HG02759 (cell line): ENCODE measurements around the gene NME7.
"Not testable (repeated sequence)": the region's sequence is repeated elsewhere in the genome, so short reads cannot be mapped to it uniquely, and the experiment has no call there.

ENCODE experiments used
- ATAC-seq: cut with Tn5 transposase; IDR thresholded peaks from one replicate; pipeline ENCODE4 v1.9.1; 2021; ENCODE audit warnings: mild to moderate bottlenecking, moderate library complexity; ENCODE audit not compliant: unreplicated experiment

The NME7 gene

DNA sequence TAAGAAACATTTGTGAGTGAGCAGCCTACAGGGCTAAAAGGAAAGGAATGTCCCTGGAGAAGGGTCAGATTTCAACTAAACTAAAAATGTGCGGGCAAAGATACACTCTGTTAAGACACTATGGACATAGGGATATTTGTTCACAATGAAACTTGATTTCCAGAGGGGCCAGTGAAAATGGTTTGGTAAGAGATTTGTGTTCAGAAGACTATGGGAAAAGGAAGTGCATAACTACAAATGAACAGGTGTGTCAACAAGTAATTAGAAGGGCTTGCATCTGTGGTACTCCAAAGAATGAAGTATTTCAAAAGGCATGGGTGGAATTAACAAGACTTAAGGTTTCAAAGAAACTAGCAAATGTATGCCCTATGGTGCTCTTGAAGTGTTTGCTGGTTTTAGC lies 60.4 kb downstream of the NME7 start:
- ATAC-seq, result no peak

GRCh38 chr1:169305948-169306347 lies 61.6 kb downstream of the NME7 start:
- ATAC-seq, result no peak

GRCh38 chr1:169305356-169305755 lies 62.2 kb downstream of the NME7 start:
- ATAC-seq, result no peak

- ATAC-seq, result no peak
Measured at GRCh38 chr1:169300854-169301253, 66.7 kb downstream of the NME7 start.

DNA sequence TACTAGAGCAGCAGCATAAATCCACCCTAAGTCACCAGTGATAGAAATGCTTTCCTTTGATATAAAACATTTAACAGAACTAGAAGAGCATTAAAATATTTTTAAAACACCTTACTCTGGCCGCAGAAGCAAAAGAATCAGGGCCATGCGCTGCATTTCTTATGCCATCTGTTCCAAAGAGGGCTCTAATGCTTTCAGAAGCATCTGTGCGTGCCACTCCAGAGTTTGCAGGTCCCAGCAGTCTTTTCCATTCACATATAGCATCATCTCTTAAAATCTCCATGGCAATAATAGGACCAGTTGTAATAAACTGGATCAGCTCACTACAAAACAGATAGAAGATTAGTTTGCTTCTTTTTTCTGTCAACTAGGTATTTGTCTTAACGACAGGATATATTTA lies 69.2 kb downstream of the NME7 start:
- ATAC-seq, result no peak

DNA sequence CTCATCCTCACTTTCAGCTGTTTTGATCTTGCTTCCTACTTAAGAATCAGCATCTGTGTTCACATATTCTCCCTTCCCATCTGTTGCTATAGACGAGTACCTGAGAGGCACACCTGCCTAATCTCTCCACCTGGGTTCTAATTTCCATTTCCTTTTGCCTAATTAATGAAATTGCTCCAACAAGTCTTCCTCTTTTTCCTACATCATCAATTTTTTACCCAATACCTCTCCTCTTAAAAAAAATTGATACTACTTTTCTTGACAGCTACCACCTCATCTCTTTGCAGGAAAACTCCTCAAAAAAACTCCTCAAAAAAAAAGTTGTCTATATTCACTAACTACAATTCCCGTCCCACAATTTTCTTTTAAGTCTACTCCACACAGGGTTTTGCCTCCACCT lies 71.8 kb downstream of the NME7 start:
- ATAC-seq, result no peak

DNA sequence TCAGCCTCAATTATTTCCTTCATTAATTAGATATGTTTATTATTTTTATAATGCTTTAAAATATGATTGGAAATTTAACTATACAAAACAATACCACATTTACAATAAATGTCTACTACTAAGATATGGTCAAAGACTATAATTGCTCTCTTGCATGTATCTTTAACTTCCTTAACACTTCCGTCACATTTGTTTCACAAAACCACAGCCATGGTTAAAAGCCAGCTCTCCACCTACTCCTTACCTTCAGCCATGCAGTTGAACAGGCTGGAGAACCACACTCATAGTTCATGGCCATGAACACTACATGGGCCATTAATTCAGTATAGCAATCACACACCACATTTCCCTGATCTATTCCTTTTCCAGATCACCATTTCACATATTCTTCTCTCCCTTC lies 72.2 kb downstream of the NME7 start:
- no peak for ATAC-seq

GRCh38 chr1:169289016-169289415 lies 78.6 kb downstream of the NME7 start:
- ATAC-seq, result no peak

- ATAC-seq, result no peak
Measured at GRCh38 chr1:169288011-169288414, 79.6 kb downstream of the NME7 start.

DNA sequence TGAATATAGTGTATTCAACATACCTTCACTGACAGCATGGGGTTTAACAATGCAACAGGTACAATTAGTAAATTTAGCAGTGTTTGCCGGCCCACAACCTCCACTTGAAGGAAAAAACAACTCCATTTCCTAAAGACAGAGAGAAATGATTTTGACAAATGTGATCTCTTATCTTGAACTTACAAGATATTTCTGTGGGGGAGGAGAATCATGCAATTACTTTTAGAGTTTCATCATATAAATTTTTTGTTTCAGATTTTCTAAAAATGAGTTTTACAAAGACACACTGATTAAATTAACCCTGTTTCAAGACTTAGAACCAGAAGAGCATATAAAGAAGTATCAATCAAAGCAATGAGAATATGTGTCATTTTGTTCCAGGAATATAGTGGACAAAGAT lies 80.3 kb downstream of the NME7 start:
- no peak for ATAC-seq

DNA sequence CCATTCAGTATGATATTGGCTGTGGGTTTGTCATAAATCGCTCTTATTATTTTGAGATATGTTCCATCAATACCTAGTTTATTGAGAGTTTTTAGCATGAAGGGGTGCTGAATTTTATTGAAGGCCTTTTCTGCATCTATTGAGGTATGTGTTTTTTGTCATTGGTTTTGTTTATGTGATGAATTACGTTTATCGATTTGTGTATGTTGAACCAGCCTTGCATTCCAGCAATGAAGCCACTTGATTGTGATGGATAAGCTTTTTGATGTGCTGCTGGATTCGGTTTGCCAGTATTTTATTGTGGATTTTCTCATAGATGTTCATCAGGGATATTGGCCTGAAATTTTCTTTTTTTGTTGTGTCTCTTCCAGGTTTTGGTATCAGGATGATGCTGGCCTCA lies 86.0 kb downstream of the NME7 start:
- ATAC-seq, result not testable (repeated sequence)

- peak; percentile 72 for ATAC-seq
Measured at GRCh38 chr1:169271098-169271497, 96.5 kb downstream of the NME7 start.

DNA sequence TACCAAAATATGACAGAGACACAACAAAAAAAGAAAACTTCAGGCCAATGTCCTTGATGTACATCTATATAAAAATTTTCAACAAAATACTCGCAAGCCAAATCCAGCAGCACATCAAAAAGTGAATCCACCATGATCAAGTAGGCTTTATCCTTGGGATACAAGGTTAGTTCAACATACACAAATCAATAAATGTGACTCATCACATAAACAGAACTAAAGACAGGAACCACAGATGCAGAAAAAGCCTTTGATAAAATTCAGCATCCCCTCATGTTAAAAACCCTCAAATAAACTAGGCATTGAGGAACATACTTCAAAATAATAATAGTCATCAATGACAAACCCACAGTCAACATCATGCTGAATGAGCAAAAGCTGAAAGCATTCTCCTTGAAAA lies 101.5 kb downstream of the NME7 start:
- ATAC-seq, result no peak

- ATAC-seq, result no peak
Measured at GRCh38 chr1:169263059-169263458, 104.5 kb downstream of the NME7 start.

DNA sequence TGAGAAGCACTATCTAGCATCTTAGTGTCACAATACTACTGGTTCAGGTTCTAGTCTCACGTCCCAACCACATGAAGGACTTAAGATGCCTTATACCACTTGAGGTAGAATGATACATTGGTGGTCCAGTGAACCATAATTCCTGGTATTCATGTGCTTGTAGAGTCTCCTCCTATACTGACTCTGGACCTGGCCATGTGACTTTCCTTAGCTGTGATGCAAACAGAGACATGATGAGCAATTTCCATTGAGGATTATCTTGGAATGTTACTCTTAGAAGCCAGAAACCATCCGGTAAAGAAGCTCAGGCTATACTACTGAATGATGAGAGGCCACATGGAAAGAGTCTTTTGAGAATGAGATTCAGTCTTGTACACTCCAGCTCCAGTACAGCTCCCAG lies 105.7 kb downstream of the NME7 start:
- ATAC-seq, result no peak

- ATAC-seq, result no peak
Measured at GRCh38 chr1:169260478-169261151, 107.0 kb downstream of the NME7 start.

DNA sequence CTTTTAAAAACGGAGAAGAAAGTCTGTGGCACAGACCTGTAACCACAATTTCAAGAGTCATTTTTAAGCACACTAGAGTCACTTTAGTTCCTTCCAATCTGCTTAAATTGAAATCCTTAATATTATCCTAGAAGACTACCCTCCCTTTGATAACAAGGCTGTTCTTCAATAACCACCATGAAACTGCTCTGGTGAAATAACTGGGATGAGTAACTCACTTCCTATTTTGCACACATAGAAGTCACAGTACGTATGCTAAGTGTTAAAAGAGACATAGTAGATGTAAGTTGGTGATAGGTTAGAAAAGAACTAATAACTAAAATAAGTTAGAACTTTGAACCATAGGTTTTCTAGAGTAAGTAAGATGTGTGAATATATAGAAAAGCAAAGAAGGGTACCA lies 107.8 kb downstream of the NME7 start:
- no peak for ATAC-seq

GRCh38 chr1:169250795-169251194 lies 116.8 kb downstream of the NME7 start:
- ATAC-seq, result no peak

- no peak for ATAC-seq
Measured at GRCh38 chr1:169250022-169250421, 117.6 kb downstream of the NME7 start.

DNA sequence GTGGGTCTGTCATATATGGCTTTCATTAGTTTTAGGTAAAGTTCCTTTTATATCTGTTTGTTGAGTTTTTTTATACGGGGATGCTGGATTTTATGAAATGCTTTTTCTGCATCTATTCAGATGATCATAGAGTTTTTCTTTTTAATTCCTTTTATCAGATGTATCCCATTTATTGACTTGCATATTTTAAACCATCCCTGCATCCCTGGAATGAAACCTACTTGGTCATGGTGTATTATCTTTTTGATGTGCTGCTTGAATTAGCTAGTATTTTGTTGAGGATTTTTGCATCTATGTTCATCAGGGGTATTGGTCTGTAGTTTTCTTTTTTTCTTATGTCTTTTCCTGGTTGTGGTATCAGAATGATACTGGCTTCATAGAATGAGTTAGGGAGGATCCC lies 118.0 kb downstream of the NME7 start:
- ATAC-seq, result no peak

DNA sequence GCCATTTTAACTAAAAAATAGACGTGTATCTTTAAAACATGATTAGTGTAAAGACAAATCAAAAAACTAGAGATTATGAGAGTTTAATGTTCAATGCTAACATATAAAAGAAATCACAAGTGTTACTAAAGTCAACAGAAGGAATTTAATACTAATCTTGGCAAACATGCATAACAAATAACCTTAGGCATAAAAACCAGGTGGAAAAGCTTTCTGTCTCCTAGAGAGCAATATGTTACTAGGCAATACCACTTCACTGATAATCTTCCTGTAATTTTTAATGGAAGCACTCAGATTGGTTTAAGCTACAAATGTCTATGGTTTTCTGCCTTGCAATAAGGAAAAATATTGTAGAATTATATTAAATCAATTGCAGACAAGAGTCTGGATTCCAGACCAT lies 121.9 kb downstream of the NME7 start:
- ATAC-seq, result no peak

GRCh38 chr1:169240449-169241232 lies 127.0 kb downstream of the NME7 start:
- ATAC-seq, result no peak

DNA sequence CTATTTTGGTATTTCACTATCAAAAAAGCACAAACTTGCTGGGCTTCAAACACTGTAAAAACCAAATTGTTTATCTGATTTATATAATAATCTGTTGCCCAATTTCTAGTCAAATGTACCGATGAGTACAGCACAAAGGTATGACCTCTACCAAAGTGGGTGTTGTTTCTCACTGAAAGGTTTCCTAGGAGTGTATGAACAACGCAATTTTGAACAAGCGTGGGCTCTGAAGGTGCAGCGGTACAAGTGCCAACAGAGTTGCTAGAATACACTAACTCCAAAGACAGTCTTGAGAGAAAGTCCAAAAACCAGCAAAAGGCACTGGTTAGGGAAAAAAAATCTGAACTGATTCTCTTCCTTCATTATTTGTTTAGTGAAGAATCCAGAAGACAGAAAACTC lies 130.7 kb downstream of the NME7 start:
- ATAC-seq, result no peak
